Activated CD4-positive, alpha-beta T cell treated with anti-CD3 and anti-CD28 coated beads for 36 hours (primary cell): ENCODE data around the gene ZFHX3. TPM values are rescaled to one million over a fixed set of nuclear protein-coding genes. Genes with fewer than 3 reads are reported as not detected.

Experiments
- ATAC-seq: fragments of 200-7000 bp; cut with Tn5 transposase; one replicate; pipeline ENCODE4 v1.10.0; 2021; ENCODE audit warnings: mild to moderate bottlenecking, moderate library complexity
- CTCF ChIA-PET: fragments of 350-600 bp; sonication (Branson Sonifier 250); formaldehyde crosslinking; loops from one replicate; lab custom pipeline; 2021; ENCODE audit warnings: antibody characterized with exemption; lab: Charles Lee
- POLR2A ChIA-PET: fragments of 350-600 bp; sonication (Branson Sonifier 250); formaldehyde crosslinking; loops from one replicate; lab custom pipeline; 2021; ENCODE audit warnings: antibody characterized with exemption, inconsistent platforms; lab: Charles Lee
- DNase-seq: peaks from one replicate; pipeline ENCODE4 v3.0.0-alpha.2; 2020
- H3K27ac Mint-ChIP-seq: one replicate; pipeline ENCODE4 v1.8.0; 2021; ENCODE audit warnings: mixed read lengths
- H3K27me3 Mint-ChIP-seq: one replicate; pipeline ENCODE4 v1.8.0; 2021; ENCODE audit warnings: mixed read lengths
- H3K36me3 Mint-ChIP-seq: one replicate; pipeline ENCODE4 v1.8.0; 2021; ENCODE audit warnings: low read depth, mixed read lengths
- H3K4me1 Mint-ChIP-seq: one replicate; pipeline ENCODE4 v1.8.0; 2021; ENCODE audit warnings: mixed read lengths
- H3K4me3 Mint-ChIP-seq: one replicate; pipeline ENCODE4 v1.8.0; 2021; ENCODE audit warnings: mild to moderate bottlenecking, moderate library complexity, mixed read lengths
- H3K9me3 Mint-ChIP-seq: one replicate; pipeline ENCODE4 v1.8.0; 2021; ENCODE audit warnings: low read depth, mixed read lengths
- intact Hi-C, 2 experiments: fragments of 100-400 bp; cut with DNase I in 1 of 2; cut with micrococcal nuclease in 1 of 2; formaldehyde crosslinking; loops; one replicate each; pipeline versions ENCODE4 v1.14.2 to v1.15.1; 2022 to 2024; cut with DNase I, micrococcal nuclease
- total RNA-seq, 2 experiments: library from RNA; stranded (reverse); gene quantifications; one replicate each; pipeline ENCODE4 v1.2.3, GENCODE V29; 2021

Gene ZFHX3
- total RNA-seq, 2 experiments from 2014 or later = 0.27 to 0.37 TPM

DNA sequence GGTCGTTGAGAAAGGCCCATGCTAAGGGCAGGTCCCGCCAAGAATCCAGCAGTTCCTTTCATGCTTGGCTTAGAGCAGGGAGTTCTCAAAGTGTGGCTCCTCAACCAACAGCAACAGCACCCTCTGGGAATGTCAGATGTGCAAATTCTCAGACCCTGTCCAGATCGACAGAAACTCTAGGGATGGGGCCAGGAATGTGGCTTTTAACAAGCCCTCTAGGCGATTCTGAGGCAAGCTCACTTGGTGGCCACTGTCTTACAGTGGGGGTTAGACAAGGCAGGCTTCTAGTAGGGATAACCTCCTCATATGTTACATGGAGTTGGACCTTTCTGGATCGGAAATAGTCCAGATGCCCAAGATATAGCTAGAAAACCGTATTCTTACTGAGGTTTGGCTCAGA lies 144.8 kb downstream of the ZFHX3 start:
- no peak for DNase-seq
- CTCF ChIA-PET = no interaction called here

DNA sequence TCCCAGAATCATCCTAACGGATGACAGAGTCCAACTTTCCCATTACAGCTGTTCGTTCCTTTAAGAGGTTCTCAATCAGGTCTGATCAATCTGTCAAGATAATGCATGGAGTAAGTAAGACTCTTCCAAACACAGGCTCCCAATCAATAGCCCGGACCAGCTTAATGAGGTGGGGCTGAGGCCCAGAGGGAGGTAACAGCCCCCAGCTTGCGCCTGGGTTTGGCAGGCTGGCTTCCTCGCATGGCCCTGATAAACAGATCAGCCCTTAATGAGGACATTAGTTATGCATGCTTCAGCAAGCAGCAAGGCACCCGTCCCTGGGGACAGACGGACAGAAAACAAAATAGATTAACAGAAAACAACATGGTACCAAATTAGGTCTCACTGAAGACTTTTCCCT lies 145.7 kb downstream of the ZFHX3 start:
- ATAC-seq (no peak), DNase-seq (no peak)
- Mint-ChIP-seq H3K36me3 (no peaks in the 10 kb centered on the region), H3K27me3 (no peaks in the 10 kb centered on the region), H3K27ac (no peak overlapping the region), H3K4me1 (no peaks in the 10 kb centered on the region), H3K4me3 (no peak overlapping the region), H3K9me3 (no peaks in the 10 kb centered on the region)
- ChIA-PET CTCF (interaction anchor here (0.6 kb wide), 1 partner anchor 16 kb away, joined by 3 read pairs; no protein-coding TSS in a partner anchor), POLR2A (no interaction called here)
- intact Hi-C loops = no loop called here

More for the DNA sequence above, 144.8 kb downstream of the ZFHX3 start:
- Mint-ChIP-seq H3K4me3 (no peak overlapping the region), H3K4me1 (no peaks in the 10 kb centered on the region), H3K9me3 (no peaks in the 10 kb centered on the region), H3K36me3 (no peaks in the 10 kb centered on the region), H3K27ac (no peak overlapping the region), H3K27me3 (no peaks in the 10 kb centered on the region)
- intact Hi-C loops = no loop called here
- POLR2A ChIA-PET = no interaction called here
- ATAC-seq = no peak

DNA sequence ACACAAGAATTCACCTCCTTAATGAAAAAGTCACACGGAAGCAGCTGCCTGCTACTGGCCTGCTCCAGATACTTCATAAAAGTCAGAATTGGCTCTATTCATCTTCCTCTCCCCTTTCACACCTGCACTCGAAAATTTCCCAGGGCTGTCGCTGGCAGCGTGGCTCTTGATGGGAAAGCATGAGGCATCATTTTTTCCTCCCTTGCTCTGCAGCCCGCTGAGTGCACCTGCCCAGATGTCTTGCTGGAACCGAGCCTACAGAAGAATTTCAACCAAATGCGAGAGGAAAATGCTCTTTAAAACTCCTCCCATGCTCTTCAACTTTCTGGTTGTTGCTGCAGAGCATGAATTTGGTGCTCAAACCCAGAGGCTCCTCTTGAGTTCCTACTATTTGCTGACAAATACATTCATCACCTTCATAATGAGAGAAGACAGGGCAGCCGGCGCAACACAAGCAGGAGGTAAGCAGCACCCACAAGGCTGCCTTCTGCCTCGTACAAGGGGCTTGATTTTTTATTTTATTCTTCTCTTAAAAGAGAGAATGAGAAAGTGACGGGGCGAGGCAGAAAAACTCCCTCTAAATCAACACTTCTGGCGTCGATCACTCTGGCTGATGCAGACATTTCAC lies 146.8 kb downstream of the ZFHX3 start:
- Mint-ChIP-seq H3K4me1 (no peaks in the 10 kb centered on the region), H3K27ac (no peak overlapping the region), H3K27me3 (no peaks in the 10 kb centered on the region), H3K36me3 (no peaks in the 10 kb centered on the region), H3K4me3 (no peak overlapping the region), H3K9me3 (no peaks in the 10 kb centered on the region)
- ATAC-seq (no peak), DNase-seq (no peak)
- ChIA-PET POLR2A (no interaction called here), CTCF (no interaction called here)
- intact Hi-C loops = no loop called here

DNA sequence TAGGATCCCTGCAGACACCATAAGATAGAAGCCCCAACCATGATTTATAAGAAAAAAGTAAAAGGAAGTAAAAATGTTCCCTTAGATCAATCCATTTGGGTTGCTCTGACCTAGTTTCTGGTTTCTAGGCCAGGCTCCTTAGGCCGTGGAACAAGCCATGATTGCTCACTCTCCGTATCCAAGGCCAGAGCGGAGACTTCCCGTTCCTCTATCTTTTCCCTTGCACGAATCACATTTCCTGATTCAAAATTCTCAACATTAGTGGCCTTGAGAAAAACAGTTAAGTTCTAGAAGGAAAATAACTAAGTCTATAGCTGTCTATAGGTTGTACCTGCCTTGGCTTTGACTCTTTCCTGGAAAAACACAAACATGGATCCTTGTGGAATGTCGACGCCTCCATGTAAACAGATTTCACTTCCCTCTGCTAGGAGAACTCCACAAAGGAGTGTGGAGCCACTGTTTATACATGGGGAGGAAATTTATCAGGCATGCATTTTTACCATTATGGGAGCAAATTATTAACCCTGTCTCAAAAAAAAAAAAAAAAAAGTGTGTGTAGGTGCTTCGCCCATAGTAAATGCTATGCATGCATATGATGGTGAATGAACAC lies 149.6 kb downstream of the ZFHX3 start:
- Mint-ChIP-seq H3K27ac (no peak overlapping the region), H3K9me3 (no peaks in the 10 kb centered on the region), H3K27me3 (no peaks in the 10 kb centered on the region), H3K36me3 (no peaks in the 10 kb centered on the region), H3K4me1 (no peaks in the 10 kb centered on the region), H3K4me3 (no peak overlapping the region)
- DNase-seq = no peak
- ChIA-PET CTCF (no interaction called here), POLR2A (no interaction called here)
- no peak for ATAC-seq
- intact Hi-C loops = no loop called here

DNA sequence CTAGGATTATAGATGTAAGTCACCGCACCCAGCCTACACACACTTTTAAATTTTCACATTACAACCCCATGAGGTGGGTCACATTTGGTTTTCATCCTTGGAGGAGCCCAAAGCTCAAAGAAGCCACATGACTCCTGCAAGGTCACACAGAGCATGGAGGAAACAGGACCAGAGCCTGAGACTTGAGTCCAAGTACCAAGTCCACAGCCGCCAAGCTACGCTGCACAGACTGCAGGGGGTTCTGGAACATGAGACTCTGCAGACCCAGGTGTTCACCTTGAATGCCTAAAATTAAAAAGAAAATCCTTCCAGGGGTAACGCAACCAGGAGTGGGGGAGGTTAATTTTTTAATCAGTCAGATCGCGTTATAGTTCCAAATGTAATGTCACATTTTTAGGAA lies 150.2 kb downstream of the ZFHX3 start:
- ATAC-seq (no peak), DNase-seq (no peak)
- Mint-ChIP-seq H3K27ac (no peak overlapping the region), H3K9me3 (no peaks in the 10 kb centered on the region), H3K27me3 (no peaks in the 10 kb centered on the region), H3K4me1 (no peaks in the 10 kb centered on the region), H3K4me3 (no peak overlapping the region), H3K36me3 (no peaks in the 10 kb centered on the region)
- CTCF ChIA-PET = no interaction called here
- intact Hi-C loops = no loop called here
- POLR2A ChIA-PET = no interaction called here

DNA sequence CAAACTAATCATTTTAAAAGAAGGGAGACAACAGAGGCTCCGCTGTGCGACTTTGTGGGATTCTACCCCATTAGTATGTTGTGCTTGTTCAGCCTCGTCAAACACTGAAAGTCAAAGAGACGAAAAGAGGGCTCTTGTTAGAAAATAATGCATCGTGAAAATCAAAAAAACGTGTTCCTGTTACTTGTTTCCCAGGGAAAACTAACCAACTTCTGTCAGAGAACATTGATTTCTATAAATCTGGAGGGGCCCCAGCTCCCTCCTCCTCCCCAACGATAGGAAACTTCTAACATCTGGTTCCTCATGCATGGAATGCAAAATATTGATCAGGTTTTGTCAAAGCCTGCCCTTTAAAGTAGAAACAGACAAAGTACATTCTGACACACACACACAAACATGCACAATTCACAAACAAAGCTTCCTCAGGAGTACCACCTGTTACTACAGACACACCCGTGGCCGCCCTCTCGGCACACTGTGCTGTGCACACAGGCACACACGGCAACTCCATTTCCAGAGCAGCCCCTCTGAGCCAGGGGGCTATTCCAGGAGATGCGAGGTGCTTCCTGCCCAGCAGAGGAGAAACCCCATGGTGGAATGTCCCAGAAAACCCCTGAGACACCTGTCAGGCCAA lies 151.3 kb downstream of the ZFHX3 start:
- H3K27ac Mint-ChIP-seq = no peak overlapping the region

DNA sequence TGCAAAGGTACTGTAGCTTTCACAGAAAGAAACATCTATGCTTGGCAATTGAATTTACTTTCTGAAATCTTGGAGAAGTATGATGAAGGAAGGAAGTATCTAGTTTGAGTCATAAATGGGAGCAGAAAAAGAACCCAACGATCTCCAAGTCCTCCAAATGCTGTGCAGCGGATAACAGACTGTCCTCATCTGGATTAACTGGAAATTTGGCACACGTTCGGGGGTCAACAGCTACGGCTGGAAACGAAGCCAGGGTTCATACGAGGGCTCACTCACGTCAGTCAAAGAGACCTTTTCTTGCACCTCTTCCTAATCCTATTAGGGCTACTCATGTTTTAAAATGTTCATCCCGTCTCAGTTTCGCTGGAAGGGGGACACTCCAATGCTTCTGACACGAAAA lies 152.0 kb downstream of the ZFHX3 start:
- ChIA-PET CTCF (no interaction called here), POLR2A (no interaction called here)
- Mint-ChIP-seq H3K9me3 (no peaks in the 10 kb centered on the region), H3K27me3 (no peaks in the 10 kb centered on the region), H3K4me3 (no peak overlapping the region), H3K27ac (no peak overlapping the region), H3K4me1 (no peaks in the 10 kb centered on the region), H3K36me3 (no peaks in the 10 kb centered on the region)
- DNase-seq (no peak), ATAC-seq (no peak)
- intact Hi-C loops = no loop called here

More for the DNA sequence above, 151.3 kb downstream of the ZFHX3 start:
- POLR2A ChIA-PET = no interaction called here
- H3K4me3 Mint-ChIP-seq = no peak overlapping the region
- intact Hi-C loops = no loop called here
- CTCF ChIA-PET = interaction anchor here (0.6 kb wide), 1 partner anchor 22 kb away, joined by 3 read pairs; no protein-coding TSS in a partner anchor
- no peak for DNase-seq
- no peaks in the 10 kb centered on the region for H3K4me1 Mint-ChIP-seq
- H3K9me3 Mint-ChIP-seq = no peaks in the 10 kb centered on the region
- ATAC-seq = no peak
- no peaks in the 10 kb centered on the region for H3K27me3 Mint-ChIP-seq
- no peaks in the 10 kb centered on the region for H3K36me3 Mint-ChIP-seq

DNA sequence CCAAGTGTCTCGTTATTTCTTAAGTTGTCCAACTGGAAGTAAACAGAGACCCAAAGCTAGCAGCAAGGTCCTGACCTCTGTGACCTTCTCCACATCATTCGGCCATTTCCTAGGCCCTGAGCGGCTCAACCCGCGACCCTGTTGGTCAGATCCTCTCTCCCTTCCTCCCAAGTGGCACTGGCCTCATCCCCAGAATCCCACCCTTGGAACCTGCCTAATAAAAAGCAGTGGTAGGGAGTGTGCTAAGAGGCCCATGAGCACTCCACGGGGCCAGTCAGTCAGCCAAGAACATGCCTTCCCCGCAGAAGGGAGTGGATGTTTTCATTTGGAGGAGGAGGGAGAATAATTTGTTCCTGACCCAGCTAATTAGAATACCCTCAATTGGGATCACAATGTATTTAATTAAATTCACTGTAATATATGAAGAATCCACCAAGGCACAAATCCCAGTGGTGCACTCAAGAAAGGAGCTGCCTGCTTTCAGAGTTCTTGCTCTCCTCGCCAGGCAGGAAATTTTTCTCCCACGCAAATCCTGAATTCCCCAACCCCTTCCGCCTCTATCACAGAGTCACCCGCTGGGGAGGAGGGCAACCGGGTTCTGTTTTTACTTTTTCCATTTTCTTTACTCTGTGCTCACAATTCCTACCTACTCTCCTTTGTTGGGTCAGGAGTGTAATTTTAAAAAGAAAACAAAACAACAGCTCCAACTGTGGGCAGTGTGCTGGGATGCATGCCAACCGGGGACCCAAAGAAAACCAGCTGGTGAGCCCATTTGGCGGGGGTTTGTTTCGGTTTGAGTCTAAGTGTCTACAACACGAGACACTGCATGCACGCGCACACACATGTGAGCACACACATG lies 153.4 kb downstream of the ZFHX3 start:
- CTCF ChIA-PET = interaction anchor here (0.7 to 0.8 kb wide), 2 partner anchors 282 to 1268 kb away, joined by 3 to 4 read pairs; no protein-coding TSS in a partner anchor
- DNase-seq (no peak), ATAC-seq (no peak)
- Mint-ChIP-seq H3K9me3 (peaks cover 2% of the 10 kb centered on the region), H3K4me3 (no peak overlapping the region), H3K27me3 (no peaks in the 10 kb centered on the region), H3K27ac (no peak overlapping the region), H3K4me1 (no peaks in the 10 kb centered on the region), H3K36me3 (no peaks in the 10 kb centered on the region)
- intact Hi-C loops = no loop called here
- POLR2A ChIA-PET = no interaction called here

DNA sequence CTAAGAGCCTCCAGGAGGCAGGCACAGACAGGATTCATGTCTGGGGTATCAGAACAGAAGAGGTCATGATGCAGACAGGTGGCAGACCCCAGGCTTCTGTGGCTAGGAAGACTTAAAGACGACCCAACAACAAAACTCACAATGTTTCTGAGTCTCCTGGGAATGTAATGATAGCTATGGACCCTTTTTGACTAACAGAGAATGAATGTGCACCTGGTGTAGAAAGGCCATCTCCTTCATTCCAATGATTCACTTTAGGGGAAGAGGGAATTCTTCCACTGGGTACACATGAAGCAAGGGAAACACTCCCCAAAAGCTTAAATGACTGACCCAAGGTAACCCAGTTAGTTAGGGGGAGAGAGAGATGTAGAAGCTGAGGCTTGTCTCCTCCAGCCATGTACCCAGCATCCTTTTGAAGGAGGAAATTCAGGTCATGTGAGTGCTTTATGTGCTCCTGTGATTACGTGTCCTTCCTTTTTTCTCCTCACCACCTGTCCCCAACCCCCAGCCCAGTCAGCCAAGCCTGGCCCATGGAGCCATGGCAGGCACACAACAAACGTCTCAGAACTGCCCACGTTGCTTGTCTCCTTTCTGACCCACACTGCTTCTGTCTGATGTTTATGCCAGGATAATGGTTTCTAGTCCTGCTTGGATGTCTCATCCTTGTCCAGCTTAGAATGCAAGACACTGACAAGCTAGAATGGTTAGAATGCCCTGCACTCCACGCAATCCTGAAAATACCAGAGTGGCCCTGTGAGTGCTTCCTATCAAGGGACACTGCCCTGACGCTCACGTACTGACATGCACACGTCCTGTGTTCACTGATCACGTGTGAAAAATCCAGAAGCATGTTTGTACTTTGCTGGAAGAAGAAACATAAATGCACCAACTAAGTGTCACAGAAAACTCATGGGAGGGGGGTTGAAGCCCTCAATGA lies 156.4 kb downstream of the ZFHX3 start:
- no peaks in the 10 kb centered on the region for H3K27me3 Mint-ChIP-seq
- POLR2A ChIA-PET = no interaction called here
- H3K27ac Mint-ChIP-seq = no peak overlapping the region
- intact Hi-C loops = no loop called here
- CTCF ChIA-PET = interaction anchor here (1.7 kb wide), 1 partner anchor 491 kb away, joined by 3 read pairs; no protein-coding TSS in a partner anchor
- H3K36me3 Mint-ChIP-seq = no peaks in the 10 kb centered on the region
- H3K4me1 Mint-ChIP-seq = no peaks in the 10 kb centered on the region
- DNase-seq (no peak), ATAC-seq (no peak)
- H3K9me3 Mint-ChIP-seq = peaks cover 2% of the 10 kb centered on the region
- H3K4me3 Mint-ChIP-seq = no peak overlapping the region

DNA sequence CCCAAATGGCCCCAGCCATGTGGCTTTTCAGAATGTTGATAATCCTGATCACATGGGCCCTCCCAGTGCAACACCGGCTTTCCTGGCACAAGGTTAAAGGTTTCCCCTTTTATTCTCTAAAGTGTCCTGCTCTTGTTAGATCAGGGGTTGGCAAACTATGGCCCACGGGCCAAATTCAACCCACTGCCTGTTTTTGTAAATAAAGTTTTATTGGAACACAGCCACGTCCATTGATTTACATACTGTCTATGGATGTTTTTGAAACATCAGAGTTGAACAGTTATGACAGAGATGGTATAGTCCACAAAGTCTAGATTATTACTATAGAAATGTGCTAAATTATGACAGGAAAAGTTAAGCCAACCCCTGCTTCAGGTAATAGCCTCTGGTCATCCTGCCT lies 157.3 kb downstream of the ZFHX3 start:
- Mint-ChIP-seq H3K27ac (no peak overlapping the region), H3K4me1 (no peaks in the 10 kb centered on the region), H3K9me3 (peaks cover 2% of the 10 kb centered on the region), H3K4me3 (no peak overlapping the region), H3K36me3 (no peaks in the 10 kb centered on the region), H3K27me3 (no peaks in the 10 kb centered on the region)
- POLR2A ChIA-PET = no interaction called here
- no peak for ATAC-seq
- no peak for DNase-seq
- intact Hi-C loops = no loop called here
- CTCF ChIA-PET = no interaction called here
